ENCODE data around the gene CCDC138.

DNA sequence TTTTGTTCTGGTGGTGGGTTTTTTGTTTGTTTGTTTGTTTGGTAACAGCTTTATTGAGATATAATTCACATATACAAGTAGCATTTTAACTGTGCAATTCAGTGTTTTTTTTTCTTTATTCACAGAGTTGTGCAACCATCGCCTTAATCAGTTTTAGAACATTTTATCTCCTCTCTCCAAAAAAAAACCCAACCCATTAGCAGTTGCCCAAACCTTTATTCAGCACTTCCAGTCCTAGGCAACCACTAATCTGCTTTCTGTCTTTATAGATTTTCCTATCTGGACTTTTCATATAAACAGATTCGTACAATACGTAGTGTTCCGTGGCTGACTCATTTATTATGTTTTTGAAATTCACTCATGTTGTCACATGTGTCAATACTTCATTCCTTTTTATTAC, 38.7 kb downstream of the CCDC138 start:
- TF ChIP-seq, protein P1, sequence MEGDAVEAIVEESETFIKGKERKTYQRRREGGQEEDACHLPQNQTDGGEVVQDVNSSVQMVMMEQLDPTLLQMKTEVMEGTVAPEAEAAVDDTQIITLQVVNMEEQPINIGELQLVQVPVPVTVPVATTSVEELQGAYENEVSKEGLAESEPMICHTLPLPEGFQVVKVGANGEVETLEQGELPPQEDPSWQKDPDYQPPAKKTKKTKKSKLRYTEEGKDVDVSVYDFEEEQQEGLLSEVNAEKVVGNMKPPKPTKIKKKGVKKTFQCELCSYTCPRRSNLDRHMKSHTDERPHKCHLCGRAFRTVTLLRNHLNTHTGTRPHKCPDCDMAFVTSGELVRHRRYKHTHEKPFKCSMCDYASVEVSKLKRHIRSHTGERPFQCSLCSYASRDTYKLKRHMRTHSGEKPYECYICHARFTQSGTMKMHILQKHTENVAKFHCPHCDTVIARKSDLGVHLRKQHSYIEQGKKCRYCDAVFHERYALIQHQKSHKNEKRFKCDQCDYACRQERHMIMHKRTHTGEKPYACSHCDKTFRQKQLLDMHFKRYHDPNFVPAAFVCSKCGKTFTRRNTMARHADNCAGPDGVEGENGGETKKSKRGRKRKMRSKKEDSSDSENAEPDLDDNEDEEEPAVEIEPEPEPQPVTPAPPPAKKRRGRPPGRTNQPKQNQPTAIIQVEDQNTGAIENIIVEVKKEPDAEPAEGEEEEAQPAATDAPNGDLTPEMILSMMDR (optimal IDR thresholded peaks at IDR 0.05 in 1 of 3, IDR thresholded peaks at IDR 0.05 in 1 of 3, conservative IDR thresholded peaks at IDR 0.05 in 1 of 3; ENCODE audit: extremely low read depth in 1 of 3, insufficient read depth in 2 of 3, low read length in 3 of 3): no peak
- no peak for TF ChIP-seq EZH2 (IDR thresholded peaks at IDR 0.05; ENCODE audit: low read length)
